ENCODE results near the gene F2R.
"Not testable (repeated sequence)": the region's sequence is repeated elsewhere in the genome, so short reads cannot be mapped to it uniquely, and the experiment has no call there.

Gene F2R

GRCh38 chr5:76765249-76765648, 49.3 kb downstream of the F2R start:
- H3K9ac ChIP-seq (ENCODE audit: low read length), result peak overlapping the region; percentile 9
- DNase-seq, result peak; percentile 40
- H2AK5ac ChIP-seq (ENCODE audit: low read length, severe bottlenecking), result no peak overlapping the region
- peak overlapping the region; percentile 52 for H2BK15ac ChIP-seq (ENCODE audit: low read depth, poor library complexity, severe bottlenecking)
- H4K91ac ChIP-seq (ENCODE audit: low read length), result no peak overlapping the region
- no peak overlapping the region for H3K23ac ChIP-seq (ENCODE audit: low read length in 2 of 2)
- H3K36me3 ChIP-seq (ENCODE audit: control insufficient read depth in 1 of 2, insufficient read depth in 2 of 2, low read depth in 1 of 2, low read length in 2 of 2), result no peaks in the 10 kb centered on the region
- H3K27me3 ChIP-seq (ENCODE audit: control insufficient read depth in 1 of 2, insufficient read depth in 1 of 2, low read length in 2 of 2), result no peaks in the 10 kb centered on the region
- no peak overlapping the region for H3K4ac ChIP-seq (ENCODE audit: low read depth in 1 of 2, low read length in 2 of 2)
- no peak overlapping the region for H3K4me3 ChIP-seq (ENCODE audit: insufficient read depth in 1 of 2, low read depth in 1 of 2, low read length in 2 of 2)
- H3K9me3 ChIP-seq (ENCODE audit: control insufficient read depth, low read length), result peaks cover 14% of the 10 kb centered on the region
- no peak overlapping the region for H2AFZ ChIP-seq (ENCODE audit: low read depth, low read length)
- H3K18ac ChIP-seq (ENCODE audit: low read depth in 1 of 2, low read length in 2 of 2), result no peak overlapping the region
- H3K14ac ChIP-seq (ENCODE audit: low read length in 2 of 2), result no peak overlapping the region
- no peak overlapping the region for H3K4me2 ChIP-seq (ENCODE audit: low read length, poor library complexity, severe bottlenecking)
- H2BK5ac ChIP-seq (ENCODE audit: low read depth, low read length, poor library complexity, severe bottlenecking), result no peak overlapping the region
- H3K4me1 ChIP-seq (ENCODE audit: control insufficient read depth, insufficient read depth, low read depth, low read length), result no peaks in the 10 kb centered on the region
- no peak overlapping the region for H3K27ac ChIP-seq (ENCODE audit: low read length, poor library complexity, severe bottlenecking)
- WGBS, result 54% methylated on average over 3 of the region's 3 CpGs
- H4K8ac ChIP-seq (ENCODE audit: low read length), result no peak overlapping the region
- no peak overlapping the region for H2BK120ac ChIP-seq (ENCODE audit: low read depth, low read length)
- no peaks in the 10 kb centered on the region for H3K79me1 ChIP-seq (replicated peaks; ENCODE audit: low read length, poor library complexity, severe bottlenecking)
- H2BK12ac ChIP-seq (ENCODE audit: low read length in 2 of 2), result no peak overlapping the region

GRCh38 chr5:76766746-76767145, 50.8 kb downstream of the F2R start:
- H3K9me3 ChIP-seq (ENCODE audit: control insufficient read depth, low read length), result peaks cover 14% of the 10 kb centered on the region
- no peaks in the 10 kb centered on the region for H3K4me1 ChIP-seq (ENCODE audit: control insufficient read depth, insufficient read depth, low read depth, low read length)
- no peak overlapping the region for H2AK5ac ChIP-seq (ENCODE audit: low read length, severe bottlenecking)
- H3K27ac ChIP-seq (ENCODE audit: low read length, poor library complexity, severe bottlenecking), result no peak overlapping the region
- no peak overlapping the region for H2BK15ac ChIP-seq (ENCODE audit: low read depth, poor library complexity, severe bottlenecking)
- no peak overlapping the region for H2BK12ac ChIP-seq (ENCODE audit: low read length in 2 of 2)
- no peaks in the 10 kb centered on the region for H3K27me3 ChIP-seq (ENCODE audit: control insufficient read depth in 1 of 2, insufficient read depth in 1 of 2, low read length in 2 of 2)
- H3K79me1 ChIP-seq (replicated peaks; ENCODE audit: low read length, poor library complexity, severe bottlenecking), result no peaks in the 10 kb centered on the region
- no peak overlapping the region for H4K91ac ChIP-seq (ENCODE audit: low read length)
- H2BK120ac ChIP-seq (ENCODE audit: low read depth, low read length), result no peak overlapping the region
- peak; percentile 36 for DNase-seq
- H3K18ac ChIP-seq (ENCODE audit: low read depth in 1 of 2, low read length in 2 of 2), result no peak overlapping the region
- no peak overlapping the region for H3K14ac ChIP-seq (ENCODE audit: low read length in 2 of 2)
- H3K36me3 ChIP-seq (ENCODE audit: control insufficient read depth in 1 of 2, insufficient read depth in 2 of 2, low read depth in 1 of 2, low read length in 2 of 2), result no peaks in the 10 kb centered on the region
- 73% methylated on average over 2 of the region's 2 CpGs for WGBS
- H2AFZ ChIP-seq (ENCODE audit: low read depth, low read length), result no peak overlapping the region
- H3K9ac ChIP-seq (ENCODE audit: low read length), result no peak overlapping the region
- no peak overlapping the region for H3K4ac ChIP-seq (ENCODE audit: low read depth in 1 of 2, low read length in 2 of 2)
- H3K4me2 ChIP-seq (ENCODE audit: low read length, poor library complexity, severe bottlenecking), result no peak overlapping the region
- H4K8ac ChIP-seq (ENCODE audit: low read length), result no peak overlapping the region
- no peak overlapping the region for H3K23ac ChIP-seq (ENCODE audit: low read length in 2 of 2)
- H2BK5ac ChIP-seq (ENCODE audit: low read depth, low read length, poor library complexity, severe bottlenecking), result no peak overlapping the region
- H3K4me3 ChIP-seq (ENCODE audit: insufficient read depth in 1 of 2, low read depth in 1 of 2, low read length in 2 of 2), result no peak overlapping the region

GRCh38 chr5:76771041-76771440, 55.1 kb downstream of the F2R start:
- H3K14ac ChIP-seq (ENCODE audit: low read length in 2 of 2); H2BK5ac ChIP-seq (ENCODE audit: low read depth, low read length, poor library complexity, severe bottlenecking); H3K18ac ChIP-seq (ENCODE audit: low read depth in 1 of 2, low read length in 2 of 2); H4K91ac ChIP-seq (ENCODE audit: low read length); H3K9ac ChIP-seq (ENCODE audit: low read length); H3K79me1 ChIP-seq (replicated peaks; ENCODE audit: low read length, poor library complexity, severe bottlenecking); H2BK120ac ChIP-seq (ENCODE audit: low read depth, low read length); H2BK15ac ChIP-seq (ENCODE audit: low read depth, poor library complexity, severe bottlenecking); H2AFZ ChIP-seq (ENCODE audit: low read depth, low read length); H3K27me3 ChIP-seq (ENCODE audit: control insufficient read depth in 1 of 2, insufficient read depth in 1 of 2, low read length in 2 of 2); H2AK5ac ChIP-seq (ENCODE audit: low read length, severe bottlenecking); H3K9me3 ChIP-seq (ENCODE audit: control insufficient read depth, low read length); H3K4me2 ChIP-seq (ENCODE audit: low read length, poor library complexity, severe bottlenecking); H3K4me3 ChIP-seq (ENCODE audit: insufficient read depth in 1 of 2, low read depth in 1 of 2, low read length in 2 of 2); DNase-seq; H3K23ac ChIP-seq (ENCODE audit: low read length in 2 of 2); H3K4me1 ChIP-seq (ENCODE audit: control insufficient read depth, insufficient read depth, low read depth, low read length); H3K36me3 ChIP-seq (ENCODE audit: control insufficient read depth in 1 of 2, insufficient read depth in 2 of 2, low read depth in 1 of 2, low read length in 2 of 2); H3K27ac ChIP-seq (ENCODE audit: low read length, poor library complexity, severe bottlenecking); H4K8ac ChIP-seq (ENCODE audit: low read length): not testable (repeated sequence)
- H2BK12ac ChIP-seq (ENCODE audit: low read length in 2 of 2), result peak overlapping the region in 1 of 2 experiments; percentile 42
- peak overlapping the region in 1 of 2 experiments; percentile 51 for H3K4ac ChIP-seq (ENCODE audit: low read depth in 1 of 2, low read length in 2 of 2)
- WGBS, result 99% methylated on average over 13 of the region's 14 CpGs

- WGBS, result 96% methylated on average over 2 of the region's 3 CpGs
Measured at GRCh38 chr5:76771705-76772405, 55.9 kb downstream of the F2R start.

More at GRCh38 chr5:76771705-76772405, 55.9 kb downstream of the F2R start:
- no peak overlapping the region for H2BK15ac ChIP-seq (ENCODE audit: low read depth, poor library complexity, severe bottlenecking)
- no peak overlapping the region for H3K4me3 ChIP-seq (ENCODE audit: insufficient read depth in 1 of 2, low read depth in 1 of 2, low read length in 2 of 2)
- H3K14ac ChIP-seq (ENCODE audit: low read length in 2 of 2), result no peak overlapping the region
- H3K27me3 ChIP-seq (ENCODE audit: control insufficient read depth in 1 of 2, insufficient read depth in 1 of 2, low read length in 2 of 2), result no peaks in the 10 kb centered on the region
- H3K9me3 ChIP-seq (ENCODE audit: control insufficient read depth, low read length), result no peaks in the 10 kb centered on the region
- H3K4me1 ChIP-seq (ENCODE audit: control insufficient read depth, insufficient read depth, low read depth, low read length), result no peaks in the 10 kb centered on the region
- H3K79me1 ChIP-seq (replicated peaks; ENCODE audit: low read length, poor library complexity, severe bottlenecking), result no peaks in the 10 kb centered on the region
- no peak overlapping the region for H3K23ac ChIP-seq (ENCODE audit: low read length in 2 of 2)
- H3K27ac ChIP-seq (ENCODE audit: low read length, poor library complexity, severe bottlenecking), result no peak overlapping the region
- no peak overlapping the region for H3K4ac ChIP-seq (ENCODE audit: low read depth in 1 of 2, low read length in 2 of 2)
- no peak overlapping the region for H2BK5ac ChIP-seq (ENCODE audit: low read depth, low read length, poor library complexity, severe bottlenecking)
- H2AFZ ChIP-seq (ENCODE audit: low read depth, low read length), result no peak overlapping the region
- H2AK5ac ChIP-seq (ENCODE audit: low read length, severe bottlenecking), result peak overlapping the region; percentile 65
- H3K18ac ChIP-seq (ENCODE audit: low read depth in 1 of 2, low read length in 2 of 2), result peak overlapping the region in 1 of 2 experiments; percentile 57
- no peak overlapping the region for H4K91ac ChIP-seq (ENCODE audit: low read length)
- no peak overlapping the region for H2BK120ac ChIP-seq (ENCODE audit: low read depth, low read length)
- H3K36me3 ChIP-seq (ENCODE audit: control insufficient read depth in 1 of 2, insufficient read depth in 2 of 2, low read depth in 1 of 2, low read length in 2 of 2), result no peaks in the 10 kb centered on the region
- H2BK12ac ChIP-seq (ENCODE audit: low read length in 2 of 2), result peak overlapping the region in 1 of 2 experiments; percentile 23
- peak; percentile 23 for DNase-seq
- H3K4me2 ChIP-seq (ENCODE audit: low read length, poor library complexity, severe bottlenecking), result no peak overlapping the region
- H4K8ac ChIP-seq (ENCODE audit: low read length), result no peak overlapping the region
- H3K9ac ChIP-seq (ENCODE audit: low read length), result no peak overlapping the region

All from mesenchymal stem cell (in vitro differentiated cells and primary cell).